HEK293 (cell line): Measurements from ENCODE around the gene MTERF4.

Source experiments
- BCL6B ChIP-seq: fragments of 450-650 bp; formaldehyde crosslinking; IDR thresholded peaks from 2 replicates; pipeline ENCODE4 v1.5.1; 2017; ENCODE audit warnings: missing biosample characterization, missing genetic modification characterization
- GLI2 ChIP-seq: fragments of 450-650 bp; formaldehyde crosslinking; IDR thresholded peaks from 2 replicates; pipeline ENCODE4; 2017; ENCODE audit warnings: missing biosample characterization, missing genetic modification characterization, low read depth, borderline replicate concordance
- MZF1 ChIP-seq: fragments of 450-650 bp; formaldehyde crosslinking; IDR thresholded peaks from 2 replicates; pipeline ENCODE4 v1.5.1; 2017; ENCODE audit warnings: missing biosample characterization, missing genetic modification characterization, borderline replicate concordance
- OSR2 ChIP-seq: fragments of 450-650 bp; formaldehyde crosslinking; IDR thresholded peaks from 2 replicates; pipeline ENCODE4 v1.5.1; 2016; ENCODE audit warnings: missing biosample characterization, missing genetic modification characterization
- SALL2 ChIP-seq: fragments of 450-650 bp; formaldehyde crosslinking; IDR thresholded peaks from 2 replicates; pipeline ENCODE4 v1.5.0; 2017; ENCODE audit warnings: missing biosample characterization, mild to moderate bottlenecking, missing genetic modification characterization, borderline replicate concordance
- SP2 ChIP-seq: fragments of 450-650 bp; formaldehyde crosslinking; IDR thresholded peaks from 2 replicates; pipeline ENCODE4 v1.5.1; 2016; ENCODE audit warnings: missing biosample characterization, missing genetic modification characterization
- TRIM28 ChIP-seq: IDR thresholded peaks from 2 replicates; pipeline ENCODE4 v1.6.1; 2011; ENCODE audit warnings: low read length, control low read depth, borderline replicate concordance
- ZBTB21 ChIP-seq: fragments of 450-650 bp; formaldehyde crosslinking; IDR thresholded peaks from 2 replicates; pipeline ENCODE4 v1.5.1; 2017; ENCODE audit warnings: missing biosample characterization, missing genetic modification characterization
- ZNF121 ChIP-seq: fragments of 450-650 bp; formaldehyde crosslinking; IDR thresholded peaks from 2 replicates; pipeline ENCODE4 v1.5.1; 2016; ENCODE audit warnings: missing biosample characterization, missing genetic modification characterization
- ZNF138 ChIP-seq: fragments of 450-650 bp; formaldehyde crosslinking; IDR thresholded peaks from 2 replicates; pipeline ENCODE4 v1.5.1; 2016; ENCODE audit warnings: missing biosample characterization, missing genetic modification characterization, borderline replicate concordance
- ZNF2 ChIP-seq: fragments of 450-650 bp; formaldehyde crosslinking; IDR thresholded peaks from 2 replicates; pipeline ENCODE4 v1.5.1; 2016; ENCODE audit warnings: missing biosample characterization, missing genetic modification characterization
- ZNF214 ChIP-seq: fragments of 450-650 bp; formaldehyde crosslinking; IDR thresholded peaks from 2 replicates; pipeline ENCODE4 v1.5.1; 2017; ENCODE audit warnings: missing biosample characterization, mild to moderate bottlenecking, missing genetic modification characterization, borderline replicate concordance
- ZNF311 ChIP-seq: fragments of 450-650 bp; formaldehyde crosslinking; IDR thresholded peaks from 2 replicates; pipeline ENCODE4 v1.5.1; 2017; ENCODE audit warnings: missing biosample characterization, missing genetic modification characterization, borderline replicate concordance
- ZNF354C ChIP-seq: fragments of 450-650 bp; formaldehyde crosslinking; IDR thresholded peaks from 2 replicates; pipeline ENCODE4 v1.5.1; 2016; ENCODE audit warnings: missing biosample characterization, missing genetic modification characterization, low read depth, borderline replicate concordance
- ZNF391 ChIP-seq: fragments of 450-650 bp; formaldehyde crosslinking; IDR thresholded peaks from 2 replicates; pipeline ENCODE4 v1.5.1; 2016; ENCODE audit warnings: low read depth, missing biosample characterization, missing genetic modification characterization, borderline replicate concordance
- ZNF521 ChIP-seq: fragments of 450-650 bp; formaldehyde crosslinking; IDR thresholded peaks from 2 replicates; pipeline ENCODE4 v1.5.1; 2017; ENCODE audit warnings: missing biosample characterization, mild to moderate bottlenecking, missing genetic modification characterization
- ZNF558 ChIP-seq: fragments of 450-650 bp; formaldehyde crosslinking; IDR thresholded peaks from 2 replicates; pipeline ENCODE4 v1.5.1; 2016; ENCODE audit warnings: missing biosample characterization, missing genetic modification characterization
- ZNF600 ChIP-seq: fragments of 450-650 bp; formaldehyde crosslinking; IDR thresholded peaks from 2 replicates; pipeline ENCODE4 v1.5.1; 2016; ENCODE audit warnings: missing biosample characterization, missing genetic modification characterization
- ZNF704 ChIP-seq: fragments of 450-650 bp; formaldehyde crosslinking; IDR thresholded peaks from 2 replicates; pipeline ENCODE4 v1.5.1; 2016; ENCODE audit warnings: missing biosample characterization, missing genetic modification characterization
- ZNF791 ChIP-seq: fragments of 450-650 bp; formaldehyde crosslinking; IDR thresholded peaks from 2 replicates; pipeline ENCODE4 v1.5.1; 2016; ENCODE audit warnings: missing biosample characterization, missing genetic modification characterization
- TF ChIP-seq, protein P1 (sequence below): fragments of 450-650 bp; IDR thresholded peaks from 2 replicates; pipeline ENCODE4 v1.5.1; 2018; ENCODE audit warnings: missing biosample characterization, missing genetic modification characterization
- TF ChIP-seq, protein P2 (sequence below): fragments of 450-650 bp; formaldehyde crosslinking; IDR thresholded peaks from 2 replicates; pipeline ENCODE4 v1.5.1; 2016; ENCODE audit warnings: missing biosample characterization, missing genetic modification characterization
- TF ChIP-seq, protein P3 (sequence below): fragments of 450-650 bp; formaldehyde crosslinking; IDR thresholded peaks from 2 replicates; pipeline ENCODE4 v1.5.1; 2017; ENCODE audit warnings: missing biosample characterization, missing genetic modification characterization
- TF ChIP-seq, protein P4 (sequence below): fragments of 450-650 bp; formaldehyde crosslinking; IDR thresholded peaks from 2 replicates; pipeline ENCODE4 v1.5.1; 2016; ENCODE audit warnings: missing biosample characterization, missing genetic modification characterization
- TF ChIP-seq, protein P5 (sequence below): fragments of 450-650 bp; formaldehyde crosslinking; IDR thresholded peaks from 2 replicates; pipeline ENCODE4 v1.5.0; 2017; ENCODE audit warnings: missing biosample characterization, missing genetic modification characterization, borderline replicate concordance

The MTERF4 gene

GRCh38 chr2:241102239-241102803, at the start of gene MTERF4 (continued):
- TF ChIP-seq, protein P1, sequence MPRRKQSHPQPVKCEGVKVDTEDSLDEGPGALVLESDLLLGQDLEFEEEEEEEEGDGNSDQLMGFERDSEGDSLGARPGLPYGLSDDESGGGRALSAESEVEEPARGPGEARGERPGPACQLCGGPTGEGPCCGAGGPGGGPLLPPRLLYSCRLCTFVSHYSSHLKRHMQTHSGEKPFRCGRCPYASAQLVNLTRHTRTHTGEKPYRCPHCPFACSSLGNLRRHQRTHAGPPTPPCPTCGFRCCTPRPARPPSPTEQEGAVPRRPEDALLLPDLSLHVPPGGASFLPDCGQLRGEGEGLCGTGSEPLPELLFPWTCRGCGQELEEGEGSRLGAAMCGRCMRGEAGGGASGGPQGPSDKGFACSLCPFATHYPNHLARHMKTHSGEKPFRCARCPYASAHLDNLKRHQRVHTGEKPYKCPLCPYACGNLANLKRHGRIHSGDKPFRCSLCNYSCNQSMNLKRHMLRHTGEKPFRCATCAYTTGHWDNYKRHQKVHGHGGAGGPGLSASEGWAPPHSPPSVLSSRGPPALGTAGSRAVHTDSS (tag by site-specific recombination): 0 out of 2 replicates have a peak, but pooled peaks have one; percentile 34
- TF ChIP-seq SP2 (tag by site-specific recombination) (peak; percentile 78), BCL6B (tag by site-specific recombination) (no peak), GLI2 (tag by site-specific recombination) (no peak), ZNF791 (tag by site-specific recombination) (no peak), ZNF138 (no peak), ZNF558 (tag by site-specific recombination) (no peak), ZNF391 (peak; percentile 98), TRIM28 (peak; percentile 23; the same call in 1 of the 2 replicates), ZNF2 (peak; percentile 93), ZNF354C (tag by site-specific recombination) (no peak), ZNF121 (peak; percentile 81), ZNF214 (tag by site-specific recombination) (no peak), ZNF521 (no peak), OSR2 (tag by site-specific recombination) (0 out of 2 replicates have a peak, but pooled peaks have one; percentile 18), ZNF311 (no peak), ZBTB21 (tag by site-specific recombination) (peak; percentile 55), ZNF600 (tag by site-specific recombination) (peak; percentile 99), ZNF704 (tag by site-specific recombination) (no peak), MZF1 (tag by site-specific recombination) (0 out of 2 replicates have a peak, but pooled peaks have one; percentile 43), SALL2 (tag by site-specific recombination) (no peak)
- TF ChIP-seq, protein P2, sequence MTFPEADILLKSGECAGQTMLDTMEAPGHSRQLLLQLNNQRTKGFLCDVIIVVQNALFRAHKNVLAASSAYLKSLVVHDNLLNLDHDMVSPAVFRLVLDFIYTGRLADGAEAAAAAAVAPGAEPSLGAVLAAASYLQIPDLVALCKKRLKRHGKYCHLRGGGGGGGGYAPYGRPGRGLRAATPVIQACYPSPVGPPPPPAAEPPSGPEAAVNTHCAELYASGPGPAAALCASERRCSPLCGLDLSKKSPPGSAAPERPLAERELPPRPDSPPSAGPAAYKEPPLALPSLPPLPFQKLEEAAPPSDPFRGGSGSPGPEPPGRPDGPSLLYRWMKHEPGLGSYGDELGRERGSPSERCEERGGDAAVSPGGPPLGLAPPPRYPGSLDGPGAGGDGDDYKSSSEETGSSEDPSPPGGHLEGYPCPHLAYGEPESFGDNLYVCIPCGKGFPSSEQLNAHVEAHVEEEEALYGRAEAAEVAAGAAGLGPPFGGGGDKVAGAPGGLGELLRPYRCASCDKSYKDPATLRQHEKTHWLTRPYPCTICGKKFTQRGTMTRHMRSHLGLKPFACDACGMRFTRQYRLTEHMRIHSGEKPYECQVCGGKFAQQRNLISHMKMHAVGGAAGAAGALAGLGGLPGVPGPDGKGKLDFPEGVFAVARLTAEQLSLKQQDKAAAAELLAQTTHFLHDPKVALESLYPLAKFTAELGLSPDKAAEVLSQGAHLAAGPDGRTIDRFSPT (tag by site-specific recombination): no peak
- TF ChIP-seq, protein P3, sequence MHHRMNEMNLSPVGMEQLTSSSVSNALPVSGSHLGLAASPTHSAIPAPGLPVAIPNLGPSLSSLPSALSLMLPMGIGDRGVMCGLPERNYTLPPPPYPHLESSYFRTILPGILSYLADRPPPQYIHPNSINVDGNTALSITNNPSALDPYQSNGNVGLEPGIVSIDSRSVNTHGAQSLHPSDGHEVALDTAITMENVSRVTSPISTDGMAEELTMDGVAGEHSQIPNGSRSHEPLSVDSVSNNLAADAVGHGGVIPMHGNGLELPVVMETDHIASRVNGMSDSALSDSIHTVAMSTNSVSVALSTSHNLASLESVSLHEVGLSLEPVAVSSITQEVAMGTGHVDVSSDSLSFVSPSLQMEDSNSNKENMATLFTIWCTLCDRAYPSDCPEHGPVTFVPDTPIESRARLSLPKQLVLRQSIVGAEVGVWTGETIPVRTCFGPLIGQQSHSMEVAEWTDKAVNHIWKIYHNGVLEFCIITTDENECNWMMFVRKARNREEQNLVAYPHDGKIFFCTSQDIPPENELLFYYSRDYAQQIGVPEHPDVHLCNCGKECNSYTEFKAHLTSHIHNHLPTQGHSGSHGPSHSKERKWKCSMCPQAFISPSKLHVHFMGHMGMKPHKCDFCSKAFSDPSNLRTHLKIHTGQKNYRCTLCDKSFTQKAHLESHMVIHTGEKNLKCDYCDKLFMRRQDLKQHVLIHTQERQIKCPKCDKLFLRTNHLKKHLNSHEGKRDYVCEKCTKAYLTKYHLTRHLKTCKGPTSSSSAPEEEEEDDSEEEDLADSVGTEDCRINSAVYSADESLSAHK: peak; percentile 70
- TF ChIP-seq, protein P4, sequence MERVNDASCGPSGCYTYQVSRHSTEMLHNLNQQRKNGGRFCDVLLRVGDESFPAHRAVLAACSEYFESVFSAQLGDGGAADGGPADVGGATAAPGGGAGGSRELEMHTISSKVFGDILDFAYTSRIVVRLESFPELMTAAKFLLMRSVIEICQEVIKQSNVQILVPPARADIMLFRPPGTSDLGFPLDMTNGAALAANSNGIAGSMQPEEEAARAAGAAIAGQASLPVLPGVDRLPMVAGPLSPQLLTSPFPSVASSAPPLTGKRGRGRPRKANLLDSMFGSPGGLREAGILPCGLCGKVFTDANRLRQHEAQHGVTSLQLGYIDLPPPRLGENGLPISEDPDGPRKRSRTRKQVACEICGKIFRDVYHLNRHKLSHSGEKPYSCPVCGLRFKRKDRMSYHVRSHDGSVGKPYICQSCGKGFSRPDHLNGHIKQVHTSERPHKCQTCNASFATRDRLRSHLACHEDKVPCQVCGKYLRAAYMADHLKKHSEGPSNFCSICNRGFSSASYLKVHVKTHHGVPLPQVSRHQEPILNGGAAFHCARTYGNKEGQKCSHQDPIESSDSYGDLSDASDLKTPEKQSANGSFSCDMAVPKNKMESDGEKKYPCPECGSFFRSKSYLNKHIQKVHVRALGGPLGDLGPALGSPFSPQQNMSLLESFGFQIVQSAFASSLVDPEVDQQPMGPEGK (tag by site-specific recombination): peak; percentile 98
- TF ChIP-seq, protein P5, sequence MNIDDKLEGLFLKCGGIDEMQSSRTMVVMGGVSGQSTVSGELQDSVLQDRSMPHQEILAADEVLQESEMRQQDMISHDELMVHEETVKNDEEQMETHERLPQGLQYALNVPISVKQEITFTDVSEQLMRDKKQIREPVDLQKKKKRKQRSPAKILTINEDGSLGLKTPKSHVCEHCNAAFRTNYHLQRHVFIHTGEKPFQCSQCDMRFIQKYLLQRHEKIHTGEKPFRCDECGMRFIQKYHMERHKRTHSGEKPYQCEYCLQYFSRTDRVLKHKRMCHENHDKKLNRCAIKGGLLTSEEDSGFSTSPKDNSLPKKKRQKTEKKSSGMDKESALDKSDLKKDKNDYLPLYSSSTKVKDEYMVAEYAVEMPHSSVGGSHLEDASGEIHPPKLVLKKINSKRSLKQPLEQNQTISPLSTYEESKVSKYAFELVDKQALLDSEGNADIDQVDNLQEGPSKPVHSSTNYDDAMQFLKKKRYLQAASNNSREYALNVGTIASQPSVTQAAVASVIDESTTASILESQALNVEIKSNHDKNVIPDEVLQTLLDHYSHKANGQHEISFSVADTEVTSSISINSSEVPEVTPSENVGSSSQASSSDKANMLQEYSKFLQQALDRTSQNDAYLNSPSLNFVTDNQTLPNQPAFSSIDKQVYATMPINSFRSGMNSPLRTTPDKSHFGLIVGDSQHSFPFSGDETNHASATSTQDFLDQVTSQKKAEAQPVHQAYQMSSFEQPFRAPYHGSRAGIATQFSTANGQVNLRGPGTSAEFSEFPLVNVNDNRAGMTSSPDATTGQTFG (tag by site-specific recombination): no peak; the same call in 1 of the 2 replicates
